CD4-positive, alpha-beta T cell treated with Interleukin-4 for 1 hour (primary cell): ENCODE results near the gene ZNF506.
A peak's percentile ranks its signal among the peaks of the same experiment; 100 is the strongest.
"Not testable (repeated sequence)": the region's sequence is repeated elsewhere in the genome, so short reads cannot be mapped to it uniquely, and the experiment has no call there.

Source experiments
- DNase-seq, 2 donors: peaks; one replicate each; pipeline ENCODE4 v3.0.0-alpha.2; 2020 to 2022

Gene ZNF506

DNA sequence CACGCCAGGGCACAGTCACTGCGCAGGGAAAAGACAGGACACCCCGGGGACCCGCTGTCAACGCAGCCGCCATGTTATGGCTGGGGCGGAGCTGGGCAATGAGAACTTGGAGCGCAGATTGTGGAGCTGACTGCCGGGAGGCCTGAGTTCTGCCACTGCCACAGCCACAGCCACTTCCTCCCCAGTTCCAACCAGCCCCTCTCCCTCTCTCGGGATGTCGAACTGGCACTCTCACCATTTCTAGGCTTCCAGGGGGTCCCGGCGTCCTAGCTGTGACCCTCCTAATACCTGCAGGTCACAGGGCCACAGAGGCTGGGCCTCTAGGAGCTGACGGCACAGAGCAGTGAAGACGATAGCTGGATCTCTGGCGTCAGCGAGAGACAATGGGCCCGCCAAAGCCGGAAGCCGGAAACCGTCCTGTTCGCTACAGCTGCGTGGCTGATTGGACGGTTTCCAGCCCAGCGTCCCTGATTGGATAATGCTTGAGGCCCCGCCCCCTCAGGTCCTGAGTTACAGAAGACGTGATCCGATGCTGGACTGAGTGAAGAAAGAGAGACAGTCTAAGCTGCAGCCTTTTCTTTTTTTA is at the start of gene ZNF506:
Gene ZNF506 (minus strand): TSS at position 385 of the 586 bp plus-strand sequence. CDS start 147 bp downstream, at position 238.
- peak; percentile 97 to 98 for DNase-seq

DNA sequence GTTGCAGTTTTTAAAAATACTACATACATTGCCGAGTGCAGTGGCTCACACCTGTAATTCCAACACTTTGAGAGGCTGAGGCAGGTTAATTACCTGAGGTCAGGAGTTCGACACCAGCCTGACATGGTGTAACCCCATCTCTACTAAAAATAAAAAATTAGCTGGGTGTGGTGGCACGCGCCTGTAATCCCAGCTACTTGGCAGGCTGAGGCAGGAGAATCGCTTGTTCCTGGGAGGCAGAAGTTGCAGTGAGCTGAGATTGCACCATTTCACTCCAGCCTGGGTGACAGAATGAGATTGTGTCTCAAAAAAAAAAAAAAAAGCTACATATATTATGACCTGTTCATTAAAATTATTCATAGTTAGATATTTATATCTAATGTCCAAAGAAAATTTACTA is 48.5 kb upstream of the ZNF506 start:
- not testable (repeated sequence) for DNase-seq

DNA sequence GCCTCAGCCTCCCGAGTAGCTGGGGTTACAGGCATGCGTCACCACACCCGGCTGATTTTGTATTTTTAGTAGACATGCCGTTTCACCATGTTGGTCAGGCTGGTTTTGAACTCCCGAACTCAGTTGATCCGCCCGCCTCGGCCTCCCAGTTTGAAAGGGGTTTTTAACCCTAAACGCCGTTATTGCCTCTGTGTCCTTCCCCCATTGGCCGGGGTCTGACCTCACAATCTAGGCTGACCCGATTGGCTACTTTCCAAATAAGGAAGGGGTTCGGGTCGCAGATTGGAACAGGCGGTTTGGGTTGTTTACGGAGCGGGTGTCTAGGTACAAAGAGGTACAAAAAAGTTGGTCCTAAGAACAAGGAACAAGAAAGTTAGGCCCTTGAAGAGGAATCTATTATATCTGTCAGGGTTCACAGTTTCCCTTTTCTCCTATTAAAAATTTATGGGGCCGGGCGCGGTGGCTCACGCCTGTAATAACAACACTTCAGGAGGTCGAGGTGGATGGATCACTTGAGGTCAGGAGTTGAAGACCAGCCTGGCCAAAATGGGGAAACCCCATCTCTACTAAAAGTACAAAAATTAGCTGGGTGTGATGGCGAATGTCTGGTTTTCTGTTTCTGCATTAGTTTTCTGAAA is 45.2 kb upstream of the ZNF506 start:
- peak; percentile 75 to 76 for DNase-seq

DNA sequence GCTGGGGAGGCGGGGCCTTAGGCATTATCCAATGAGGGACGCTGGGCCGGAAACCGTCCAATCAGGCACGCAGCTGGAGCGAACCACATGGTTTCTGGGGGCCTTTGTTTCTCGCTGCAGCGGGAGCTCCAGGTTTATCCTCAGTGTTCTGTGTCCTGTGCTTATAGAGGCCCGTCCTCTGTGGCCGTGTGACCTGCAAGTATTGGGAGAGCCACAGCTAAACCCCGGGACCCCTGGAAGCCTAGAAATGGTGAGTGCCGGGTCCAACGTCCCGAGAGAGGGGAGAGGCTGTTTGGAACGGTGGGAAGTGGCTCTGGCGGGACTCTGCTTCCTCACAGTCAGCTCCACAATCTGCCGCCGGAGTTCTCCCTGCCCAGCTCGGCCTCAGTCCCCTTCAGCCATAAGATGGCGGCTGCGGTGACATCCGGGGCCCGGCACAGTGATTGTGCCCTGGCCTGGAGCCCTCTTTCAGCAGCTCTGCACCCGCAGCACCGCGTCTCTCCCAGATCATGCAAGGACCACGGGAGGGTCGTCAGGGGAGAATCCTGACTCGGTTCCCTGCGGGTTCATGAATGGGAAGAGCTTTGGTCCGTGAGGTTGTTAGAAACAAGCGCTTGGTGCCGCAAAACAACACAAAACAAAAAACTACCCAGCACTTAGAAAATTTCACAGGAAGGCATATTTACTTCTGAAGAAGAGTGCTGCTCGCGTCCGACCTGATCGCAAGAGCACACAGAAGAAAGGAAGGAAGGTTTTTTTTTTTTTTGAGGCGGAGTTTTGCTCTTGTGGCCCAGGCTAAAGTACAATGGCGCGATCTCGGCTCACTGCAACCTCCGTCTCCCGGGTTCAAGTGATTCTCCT is 44.4 kb upstream of the ZNF506 start, which contains the start of gene ZNF253:
Gene ZNF253 (plus strand): TSS at position 133 of the 861 bp plus-strand sequence. CDS start 115 bp downstream, at position 248.
- DNase-seq: peak; percentile 94

DNA sequence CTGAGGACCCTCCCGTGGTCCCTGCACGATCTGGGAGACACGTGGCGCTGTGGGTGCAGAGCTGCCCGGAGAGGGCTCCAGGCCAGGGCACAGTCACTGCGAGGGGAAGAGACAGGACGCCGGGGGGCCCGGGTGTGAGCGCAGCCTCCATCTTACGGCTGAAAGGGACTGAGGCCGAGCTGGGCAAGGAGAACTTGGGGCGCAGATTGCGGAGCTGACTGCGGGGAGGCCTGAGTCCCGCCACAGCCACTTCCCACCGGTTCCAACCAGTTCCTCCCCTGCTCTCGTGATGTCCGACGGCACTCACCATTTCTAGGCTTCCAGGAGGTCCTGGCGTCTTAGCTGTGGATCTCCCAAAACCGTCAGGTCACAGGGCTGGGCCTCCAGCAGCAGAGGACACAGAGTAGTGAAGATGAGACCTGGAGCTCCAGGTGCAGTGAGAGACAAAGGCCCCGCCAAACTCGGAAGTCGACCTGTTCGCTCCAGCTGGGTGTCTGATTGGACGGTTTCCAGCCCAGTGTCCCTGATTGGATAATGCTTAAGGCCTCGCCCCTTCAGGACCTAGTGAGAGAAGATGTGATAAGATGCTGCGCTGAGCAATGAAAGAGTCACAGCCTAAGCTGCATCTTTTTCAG is 39.3 kb upstream of the ZNF506 start:
- peak; percentile 66 to 82 for DNase-seq

DNA sequence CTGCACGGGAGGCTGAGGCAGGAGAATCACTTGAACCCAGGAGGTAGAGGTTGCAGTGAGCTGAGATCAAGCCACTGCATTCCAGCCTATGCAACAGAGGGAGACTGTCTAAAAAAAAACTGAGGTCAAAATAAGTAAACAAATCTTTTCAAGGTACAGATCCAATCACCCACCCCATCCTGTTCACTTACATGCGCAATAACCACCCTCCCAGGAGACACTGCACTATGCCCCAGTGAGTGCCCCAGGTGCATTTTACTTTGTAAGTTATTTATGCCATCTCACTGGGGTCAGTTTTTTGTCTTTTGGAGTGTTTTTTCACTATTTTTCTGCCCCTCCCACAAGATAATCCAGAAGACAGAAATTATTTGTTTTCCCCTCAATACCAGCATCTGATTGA is 37.2 kb upstream of the ZNF506 start:
- DNase-seq: no peak

DNA sequence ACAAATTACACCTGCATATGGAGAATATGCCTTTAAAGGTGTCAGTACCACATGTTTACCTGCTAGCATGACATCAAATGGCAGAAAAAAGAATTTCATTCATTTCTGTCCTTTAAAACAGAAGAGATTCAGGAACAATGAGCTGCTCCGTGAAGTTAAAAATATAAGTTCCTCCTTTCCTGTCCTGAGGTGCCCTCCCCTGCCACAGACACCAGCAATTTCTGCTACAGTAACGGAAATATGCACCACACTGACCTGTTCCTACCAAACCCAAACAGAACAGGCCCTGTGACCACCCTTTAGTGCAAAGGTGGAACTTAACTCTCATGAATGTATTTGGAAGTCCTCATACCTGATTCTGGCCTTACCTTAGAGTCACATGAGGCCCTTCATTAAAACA is 30.2 kb upstream of the ZNF506 start:
- not testable (repeated sequence) for DNase-seq

DNA sequence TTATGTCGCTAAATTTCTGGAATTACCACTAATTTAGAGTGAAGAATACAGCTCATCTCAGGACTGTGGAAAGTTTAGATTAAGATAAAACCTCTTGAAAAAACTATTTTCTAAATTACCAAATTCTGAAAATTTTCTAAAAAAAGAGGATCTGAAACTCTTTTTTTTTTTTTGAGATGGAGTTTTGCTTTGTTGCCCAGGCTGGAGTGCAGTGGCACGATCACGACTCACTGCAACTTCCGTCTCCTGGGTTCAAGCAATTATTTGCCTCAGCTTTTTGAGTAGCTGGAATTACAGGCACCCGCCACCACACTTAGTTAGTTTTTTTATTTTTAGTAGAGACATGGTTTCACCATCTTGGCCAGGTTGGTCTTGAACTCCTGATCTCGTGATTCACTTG is 27.5 kb upstream of the ZNF506 start:
- DNase-seq: no peak

DNA sequence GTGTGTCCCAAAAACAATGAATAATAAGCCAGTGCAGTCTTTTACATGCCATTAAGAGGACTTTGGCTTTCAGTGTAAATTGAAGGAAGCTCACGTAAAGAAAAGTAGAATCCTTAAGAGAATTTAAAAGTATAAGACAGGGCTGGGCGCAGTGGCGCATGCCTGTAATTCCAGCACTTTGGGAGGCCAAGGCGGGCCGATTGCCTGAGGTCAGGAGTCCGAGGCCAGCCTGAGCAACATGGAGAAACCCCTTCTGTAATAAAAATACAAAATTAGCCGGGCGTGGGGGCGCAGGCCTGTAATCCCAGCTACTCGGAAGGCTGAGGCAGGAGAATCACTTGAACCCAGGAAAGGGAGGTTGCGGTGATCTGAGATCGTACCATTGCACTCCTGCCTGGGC is 26.2 kb upstream of the ZNF506 start:
- no peak for DNase-seq

DNA sequence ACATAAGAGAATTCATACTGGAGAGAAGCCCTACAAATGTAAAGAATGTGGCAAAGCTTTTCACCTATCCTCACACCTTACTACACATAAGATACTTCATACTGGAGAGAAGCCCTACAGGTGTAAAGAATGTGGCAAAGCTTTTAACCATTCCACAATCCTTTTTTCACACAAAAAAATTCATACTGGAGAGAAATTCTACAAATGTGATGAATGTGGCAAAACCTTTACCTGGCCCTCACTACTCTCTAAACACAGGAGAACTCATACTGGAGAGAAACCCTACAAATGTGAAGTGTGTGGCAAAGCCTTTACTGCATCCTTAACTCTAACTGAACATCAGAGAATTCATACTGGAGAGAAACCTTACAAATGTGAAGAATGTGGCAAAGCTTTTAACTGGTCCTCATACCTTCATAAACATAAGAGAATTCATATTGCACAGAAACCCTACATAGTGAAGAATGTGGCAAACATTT is 14.0 kb upstream of the ZNF506 start:
- no peak for DNase-seq

DNA sequence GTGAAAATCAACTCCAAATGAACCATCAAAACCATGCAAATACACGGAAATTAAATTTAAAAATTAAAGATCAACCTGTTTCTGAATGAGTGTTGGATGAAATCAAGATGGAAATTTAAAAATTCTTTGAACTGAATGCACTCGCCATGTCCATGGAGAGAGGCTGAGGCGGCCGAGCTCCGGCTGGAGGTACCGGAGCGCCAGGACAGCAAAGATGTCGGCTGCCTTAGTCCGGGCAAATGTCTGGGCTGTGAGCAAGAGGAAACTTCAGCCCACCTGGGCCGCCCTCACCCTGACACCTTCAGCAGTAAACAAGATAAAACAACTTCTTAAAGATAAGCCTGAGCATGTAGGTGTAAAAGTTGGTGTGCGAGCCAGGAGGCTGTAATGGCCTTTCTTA is 5.3 kb upstream of the ZNF506 start:
- no peak for DNase-seq

DNA sequence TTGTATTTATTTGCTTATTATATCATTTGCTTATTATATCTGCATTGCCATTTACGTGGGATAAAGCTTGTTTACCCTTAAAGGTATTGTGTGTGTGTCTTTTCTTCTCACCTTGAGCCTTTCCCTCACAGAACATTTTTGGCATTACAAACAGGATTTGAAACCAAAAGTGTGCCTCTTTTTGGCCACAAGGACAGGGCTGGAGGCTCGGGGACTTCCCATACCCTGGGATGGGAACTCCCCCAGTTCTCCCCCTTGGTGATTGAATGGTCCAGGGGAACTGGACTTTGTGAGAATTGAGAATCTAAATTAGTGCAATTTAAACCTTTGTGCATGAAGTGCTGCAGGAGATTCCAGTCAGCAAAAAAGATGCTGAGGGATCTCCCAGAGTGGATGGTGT is 2.4 kb upstream of the ZNF506 start:
- no peak for DNase-seq

DNA sequence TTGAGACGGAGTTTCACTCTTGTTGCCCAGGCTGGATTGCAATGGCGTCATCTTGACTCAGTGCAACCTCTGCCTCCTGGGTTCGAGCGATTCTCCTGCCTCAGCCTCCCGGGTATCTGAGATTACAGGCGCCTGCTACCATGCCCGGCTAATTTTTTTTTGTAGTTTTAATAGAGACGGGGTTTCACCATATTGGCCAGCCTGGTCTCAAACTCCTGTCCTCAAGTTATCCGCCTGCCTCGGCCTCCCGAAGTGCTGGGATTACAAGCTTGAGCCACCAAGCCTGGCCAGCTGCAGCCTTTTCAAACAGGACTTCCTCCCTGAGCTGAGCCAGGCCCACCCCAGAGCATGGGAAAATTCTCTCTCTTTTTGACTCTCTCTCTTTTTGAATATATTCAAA is 426 bp upstream of the ZNF506 start:
- not testable (repeated sequence) for DNase-seq

DNA sequence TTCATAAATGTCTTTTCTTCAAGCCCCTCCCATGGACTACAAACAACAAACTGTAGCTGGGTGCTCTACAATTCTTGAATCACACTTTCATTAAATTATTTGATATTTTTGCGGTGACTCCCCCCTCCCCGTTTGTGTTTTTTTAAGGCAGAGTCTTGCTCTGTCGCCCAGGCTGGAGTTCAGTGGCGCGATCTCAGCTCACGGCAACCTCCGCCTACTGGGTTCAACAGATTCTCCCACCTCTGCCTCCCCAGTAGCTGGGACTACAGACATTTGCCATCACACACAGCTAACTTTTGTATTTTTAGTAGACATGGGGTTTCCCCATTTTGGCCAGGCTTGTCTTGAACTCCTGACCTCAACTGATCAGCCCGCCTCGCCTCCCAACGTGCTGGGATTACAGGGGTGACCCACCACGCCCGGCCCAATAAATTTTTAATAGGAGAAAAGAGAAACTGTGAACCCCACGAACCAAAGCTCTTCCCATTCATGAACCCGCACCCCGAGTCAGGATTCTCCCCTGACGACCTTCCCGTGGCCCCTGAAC is 703 bp downstream of the ZNF506 start:
- DNase-seq: peak; percentile 40 to 50

DNA sequence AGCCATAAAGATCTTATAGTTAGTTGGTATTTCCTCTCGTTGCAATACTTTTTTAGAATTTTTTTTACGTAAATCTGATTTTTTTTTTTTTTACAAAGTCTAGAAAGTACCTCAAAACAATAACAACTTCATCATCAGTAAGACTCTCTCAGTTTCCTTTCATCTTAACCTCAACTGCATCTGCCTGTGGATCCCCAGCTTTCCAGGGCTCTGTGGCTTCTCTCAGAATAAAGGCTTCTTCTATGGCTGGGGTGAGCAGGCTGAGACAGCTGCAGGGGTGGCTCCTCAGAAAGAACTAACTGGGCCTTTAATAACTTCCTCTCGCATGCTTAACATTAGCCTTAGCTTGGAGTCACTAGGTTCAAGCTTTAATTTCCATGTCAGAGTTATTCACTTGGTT is 4.2 kb downstream of the ZNF506 start:
- DNase-seq: peak; percentile 78

DNA sequence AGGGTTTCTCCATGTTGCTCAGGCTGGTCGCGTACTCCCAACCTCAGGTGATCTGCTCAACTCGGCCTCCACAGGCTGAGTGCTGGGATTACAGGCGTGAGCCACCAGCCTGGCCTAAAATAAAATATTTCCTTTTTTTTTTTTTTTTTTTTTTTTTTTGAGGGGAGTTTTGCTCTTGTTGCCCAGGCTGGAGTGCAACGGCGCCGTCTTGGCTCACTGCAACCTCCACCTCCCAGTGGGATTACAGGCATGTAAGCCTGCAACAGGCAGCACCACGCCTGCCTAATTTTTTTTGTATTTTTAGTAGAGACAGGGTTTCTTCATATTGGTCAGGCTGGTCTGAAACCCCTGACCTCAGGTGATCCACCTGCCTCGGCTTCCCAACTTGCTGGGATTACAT is 4.9 kb downstream of the ZNF506 start:
- DNase-seq: no peak

DNA sequence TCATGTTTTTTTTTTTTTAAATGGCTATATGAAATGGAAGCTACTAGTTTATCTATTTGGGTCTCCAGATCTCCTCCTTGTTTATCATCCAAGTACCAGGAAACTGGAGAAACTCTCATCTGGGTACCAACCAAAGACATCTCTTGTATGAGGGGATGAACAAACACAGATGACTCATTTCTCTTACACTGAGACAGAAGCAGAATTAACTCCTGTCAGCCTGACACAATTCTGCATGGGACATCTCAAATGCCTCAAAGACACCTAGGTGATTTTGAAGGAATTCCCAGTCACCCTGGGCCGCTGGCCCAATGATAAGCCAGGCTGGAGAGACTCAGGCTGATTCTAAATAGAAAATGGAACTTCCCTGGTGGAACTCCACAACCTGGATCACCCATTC is 9.6 kb downstream of the ZNF506 start:
- DNase-seq: not testable (repeated sequence)

DNA sequence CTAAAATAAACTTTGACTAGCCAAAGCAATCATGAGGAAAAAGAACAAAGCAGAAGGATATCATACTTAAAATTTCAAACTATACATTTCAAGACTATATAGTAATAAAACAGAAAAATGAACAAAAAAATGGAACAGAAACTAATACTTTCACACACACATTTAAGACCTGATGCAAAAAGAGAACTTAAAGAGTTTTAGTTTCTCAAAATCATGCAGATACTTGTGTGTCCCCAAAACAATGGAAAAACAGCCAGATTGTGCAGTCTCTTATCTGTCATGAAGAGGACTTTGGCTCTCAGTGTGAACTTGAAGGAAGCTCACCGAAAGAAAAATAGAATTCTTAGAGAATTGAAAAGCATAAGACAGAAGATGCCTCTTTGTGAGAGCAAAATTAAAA is 16.1 kb downstream of the ZNF506 start:
- no peak for DNase-seq

DNA sequence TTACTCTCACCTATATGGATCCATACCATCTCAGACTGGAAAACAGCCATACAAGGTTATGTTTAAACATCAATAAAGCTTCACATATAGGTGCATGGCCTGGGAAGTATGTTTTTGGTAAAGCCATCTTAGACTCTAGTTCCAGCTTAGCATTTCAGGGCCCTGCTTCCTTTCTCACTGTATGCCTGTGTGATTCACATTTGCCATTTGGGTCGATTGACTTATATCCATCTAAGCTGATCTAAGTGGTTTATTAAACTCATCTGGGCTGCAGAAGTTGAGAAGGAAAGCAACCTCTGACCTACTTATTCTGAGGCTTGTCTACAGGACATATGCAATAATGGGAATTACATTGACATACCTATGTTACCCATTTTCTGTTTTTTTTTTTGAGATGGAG is 33.5 kb downstream of the ZNF506 start:
- DNase-seq: no peak

DNA sequence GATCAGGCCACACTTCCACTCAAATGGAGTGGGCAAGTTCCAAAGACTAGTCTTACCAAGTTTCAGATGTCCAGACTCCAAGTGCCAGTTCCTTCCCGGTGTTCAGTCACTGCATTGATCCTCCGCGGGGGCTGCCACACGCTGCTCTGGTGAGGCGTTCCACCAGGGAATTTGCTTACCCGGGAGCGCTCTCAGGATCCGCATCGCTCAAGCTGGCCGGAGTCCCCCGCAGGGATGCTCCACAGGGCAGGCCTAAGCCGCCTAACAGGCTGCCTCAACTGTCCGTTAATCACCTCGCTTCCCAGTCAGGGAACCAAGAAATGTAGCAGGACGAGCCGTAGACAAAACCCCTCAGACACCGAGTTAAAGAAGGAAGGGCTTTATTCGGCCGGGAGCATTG is 36.1 kb downstream of the ZNF506 start:
- not testable (repeated sequence) for DNase-seq

DNA sequence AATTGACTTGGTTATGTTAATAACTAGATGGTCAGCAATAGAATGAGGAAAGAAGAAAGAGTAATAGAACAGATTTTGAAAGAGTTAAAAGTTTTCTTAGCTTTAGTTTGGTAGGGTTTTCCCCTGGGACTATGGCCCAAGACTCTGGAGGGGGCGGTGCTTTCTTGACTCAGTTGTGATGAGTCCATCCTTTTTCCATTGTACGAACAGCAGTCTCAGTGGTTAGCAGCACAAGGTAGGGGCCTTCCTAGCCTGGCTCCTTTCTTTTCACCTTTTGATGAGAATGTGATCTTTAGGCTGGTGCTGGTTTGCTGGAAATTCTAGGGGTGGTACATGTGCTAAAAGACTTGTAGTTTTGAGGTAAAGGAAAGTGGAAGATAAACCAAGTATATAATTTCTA is 38.8 kb downstream of the ZNF506 start:
- DNase-seq: no peak

DNA sequence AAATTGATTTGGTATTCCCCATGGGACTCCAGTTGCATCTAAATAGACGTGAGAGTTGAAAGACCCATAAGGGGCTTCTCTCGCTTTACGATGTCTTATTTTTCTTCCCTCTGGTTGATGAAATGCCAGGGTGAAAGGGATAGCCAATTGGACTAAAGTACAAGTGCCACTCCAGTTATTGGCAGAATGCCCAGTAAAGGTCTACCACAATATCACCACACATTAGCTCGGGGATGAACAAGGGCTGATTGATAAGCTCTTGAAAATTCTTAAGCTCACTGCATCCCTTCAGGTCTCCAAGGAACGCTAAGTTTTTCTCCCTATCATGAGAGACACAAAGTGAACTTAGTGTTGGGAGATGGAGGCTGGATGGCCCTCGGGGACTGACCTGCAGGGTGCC is 39.8 kb downstream of the ZNF506 start:
- DNase-seq: not testable (repeated sequence)

DNA sequence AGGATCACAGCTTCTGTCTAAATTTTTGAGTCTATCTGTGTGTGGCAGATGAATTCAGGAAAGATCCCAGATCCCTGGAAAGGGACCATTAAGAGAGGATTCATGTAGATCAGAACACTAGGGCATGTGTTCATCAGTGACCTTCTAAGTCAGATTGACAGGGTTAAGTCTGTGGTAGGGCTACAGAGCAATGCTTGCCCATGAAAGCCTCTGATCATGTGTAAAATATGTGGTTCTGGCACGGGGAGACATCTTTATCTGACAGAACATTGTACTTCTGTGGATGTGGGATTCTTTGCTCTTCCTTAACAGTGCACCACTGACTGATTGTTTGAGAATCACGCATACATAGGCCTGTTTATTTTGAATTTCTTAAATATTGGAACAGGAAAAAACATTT is 42.9 kb downstream of the ZNF506 start:
- DNase-seq: no peak
